K562 (cell line): ENCODE data around the gene DDX41. TPM values are rescaled to one million over a fixed set of nuclear protein-coding genes. Genes with fewer than 3 reads are reported as not detected.
A peak's percentile ranks its signal among the peaks of the same experiment; 100 is the strongest.

Experiments used
- ATAC-seq: fragments of 200-7000 bp; cut with Tn5 transposase; 3 replicates; pipeline ENCODE4 v1.9.1; 2020; ENCODE audit warnings: moderate library complexity
- BruUV-seq: library from RNA; stranded (reverse); fragments of 400-500 nt; replicated peaks from 2 replicates; lab custom pipeline; 2021; lab: Mats Ljungman, UMichigan
- CTCF ChIA-PET: fragments of 300-600 bp; formaldehyde crosslinking; extraction: SDS; loops from one replicate; lab custom pipeline; 2021; ENCODE audit warnings: low intra/inter-chr PET ratio; lab: Yijun Ruan, JAX
- POLR2A ChIA-PET: fragments of 300-600, 350-650 bp; sonication (Branson Sonifier 250); formaldehyde crosslinking; extraction: SDS; loops from one replicate; lab custom pipeline; 2021; ENCODE audit warnings: antibody characterized with exemption, inconsistent platforms; lab: Yijun Ruan, JAX
- DNase-seq, 4 experiments: peaks; one replicate each; pipeline versions ENCODE4 v3.0.0 to v3.0.0-alpha.2; 2011 to 2018; ENCODE audit warnings: low spot score in 3 of 4, mixed read lengths in 3 of 4; ENCODE audit errors: extremely low read depth in 1 of 4
- FAIRE-seq: peaks from 2 replicates; lab custom pipeline; 2011; peaks lifted over from hg19 to GRCh38; lab: Jason Lieb, UNC
- H2AFZ ChIP-seq: 2 replicates; pipeline ENCODE4 v1.6.0; 2011; ENCODE audit warnings: low read depth, low read length, control low read depth, inconsistent platforms
- H3K27ac ChIP-seq: fragments of 200-600 bp; 3 replicates; pipeline ENCODE4 v1.8.0; 2011; ENCODE audit warnings: low read depth, mild to moderate bottlenecking, control low read depth, inconsistent platforms, low read length, moderate library complexity, mixed read lengths; ENCODE audit errors: extremely low read depth
- H3K27me3 ChIP-seq, 2 experiments: fragments of 300-600 bp in 1 of 2; 2 replicates in 1 of 2; 3 replicates in 1 of 2; pipeline versions ENCODE4 v1.6.0 to v1.8.0; 2011; ENCODE audit warnings: inconsistent platforms in 2 of 2, low read length in 2 of 2, mild to moderate bottlenecking in 1 of 2, mixed read lengths in 1 of 2, moderate library complexity in 1 of 2; ENCODE audit not compliant: control insufficient read depth in 2 of 2, insufficient read depth in 2 of 2
- H3K36me3 ChIP-seq: fragments of 300-600 bp; 3 replicates; pipeline ENCODE4 v1.8.0; 2011; ENCODE audit warnings: mild to moderate bottlenecking, low read length, inconsistent platforms; ENCODE audit not compliant: control insufficient read depth, insufficient read depth
- H3K4me1 ChIP-seq, 2 experiments: fragments of 200-600 bp in 1 of 2; replicated peaks in 1 of 2; 2 replicates in 1 of 2; 3 replicates in 1 of 2; pipeline versions ENCODE4 v1.5.1 to v1.8.0; 2011; ENCODE audit warnings: inconsistent platforms in 2 of 2, low read length in 2 of 2, mild to moderate bottlenecking in 1 of 2, mixed read lengths in 1 of 2, moderate library complexity in 1 of 2; ENCODE audit not compliant: control insufficient read depth in 2 of 2, insufficient read depth in 2 of 2
- H3K4me2 ChIP-seq: 2 replicates; pipeline ENCODE4 v1.6.1; 2011; ENCODE audit warnings: low read length, control low read depth, inconsistent platforms, mixed read lengths; ENCODE audit not compliant: insufficient read depth
- H3K4me3 ChIP-seq: fragments of 200-600 bp; sonication (generic), shearing (Covaris generic); 2 replicates; pipeline ENCODE4 v1.5.1; 2016; ENCODE audit warnings: control low read depth, inconsistent platforms
- H3K79me2 ChIP-seq: fragments of 200-600 bp; 3 replicates; pipeline ENCODE4 v1.8.0; 2011; ENCODE audit warnings: low read length, inconsistent platforms; ENCODE audit not compliant: control insufficient read depth, insufficient read depth
- H3K9ac ChIP-seq, 2 experiments: 2 replicates each; pipeline versions ENCODE4 v1.6.0 to v1.6.1; 2011; ENCODE audit warnings: low read depth in 2 of 2, low read length in 2 of 2, control low read depth in 1 of 2, inconsistent platforms in 1 of 2, mild to moderate bottlenecking in 1 of 2, mixed read lengths in 1 of 2; ENCODE audit not compliant: insufficient read depth in 1 of 2
- H3K9me1 ChIP-seq: one replicate; pipeline ENCODE4 v1.6.0; 2011; ENCODE audit warnings: inconsistent platforms, mild to moderate bottlenecking, low read length, moderate library complexity; ENCODE audit not compliant: control insufficient read depth, insufficient read depth
- H3K9me3 ChIP-seq: replicated peaks from 2 replicates; pipeline ENCODE4 v1.5.1; 2011; ENCODE audit warnings: low read depth, low read length, inconsistent platforms; ENCODE audit not compliant: control insufficient read depth, insufficient read depth
- H4K20me1 ChIP-seq: replicated peaks from 2 replicates; pipeline ENCODE4 v1.6.1; 2011; ENCODE audit warnings: low read length, inconsistent platforms, mixed read lengths; ENCODE audit not compliant: control insufficient read depth, insufficient read depth
- FOXO4 ChIP-seq: fragments of 450-650 bp; formaldehyde crosslinking; IDR thresholded peaks from 2 replicates; pipeline ENCODE4 v1.4.0; 2020; ENCODE audit warnings: mild to moderate bottlenecking, moderate library complexity
- GATA2 ChIP-seq: sonication (generic); formaldehyde crosslinking; IDR thresholded peaks from 2 replicates; pipeline ENCODE4 v1.4.0; 2020; ENCODE audit warnings: mild to moderate bottlenecking, missing genetic modification reagents
- MAZ ChIP-seq, 2 experiments: fragments of 450-650 bp in 1 of 2; sonication (generic) in 1 of 2; formaldehyde crosslinking; IDR thresholded peaks in 1 of 2; conservative IDR thresholded peaks in 1 of 2; 2 replicates each; pipeline versions ENCODE4 v1.4.0 to v1.5.0; 2020; ENCODE audit warnings: mild to moderate bottlenecking in 1 of 2, missing genetic modification reagents in 1 of 2
- MLLT1 ChIP-seq, 2 experiments: fragments of 450-650 bp; IDR thresholded peaks; 2 replicates each; pipeline ENCODE4 v1.6.1; 2016
- NFE2L1 ChIP-seq: fragments of 450-650 bp; IDR thresholded peaks from 2 replicates; pipeline ENCODE4 v1.6.1; 2016; ENCODE audit warnings: missing genetic modification characterization, low read depth, mild to moderate bottlenecking, missing compliant biosample characterization, moderate library complexity, borderline replicate concordance
- NFIC ChIP-seq: fragments of 450-650 bp; IDR thresholded peaks from 2 replicates; pipeline ENCODE4 v1.6.1; 2017; ENCODE audit warnings: mild to moderate bottlenecking, inconsistent platforms
- NRF1 ChIP-seq, 2 experiments: fragments of 450-650 bp; IDR thresholded peaks in 1 of 2; conservative IDR thresholded peaks in 1 of 2; 2 replicates each; pipeline ENCODE4 v1.6.1; 2014; ENCODE audit warnings: mild to moderate bottlenecking in 2 of 2
- POU5F1 ChIP-seq: fragments of 150-350 bp; IDR thresholded peaks from 2 replicates; pipeline ENCODE4 v1.6.1; 2014; ENCODE audit warnings: borderline replicate concordance, low read length, low read depth, mild to moderate bottlenecking; ENCODE audit not compliant: partially characterized antibody
- TCF7L2 ChIP-seq: fragments of 150-350 bp; IDR thresholded peaks from 2 replicates; pipeline ENCODE4 v1.6.1; 2016; ENCODE audit warnings: low read depth, mild to moderate bottlenecking, low read length, moderate library complexity
- THRB ChIP-seq: fragments of 450-650 bp; formaldehyde crosslinking; conservative IDR thresholded peaks from 2 replicates; pipeline ENCODE4 v1.4.0; 2022; ENCODE audit warnings: mild to moderate bottlenecking, missing genetic modification characterization
- U2AF2 ChIP-seq: fragments of 200-400 bp; formaldehyde crosslinking; optimal IDR thresholded peaks from 2 replicates; pipeline ENCODE3; 2017; ENCODE audit warnings: low read depth, mild to moderate bottlenecking, low read length
- ZNF511 ChIP-seq: sonication (generic); formaldehyde crosslinking; IDR thresholded peaks from 2 replicates; pipeline ENCODE4 v1.8.0; 2022; ENCODE audit warnings: mild to moderate bottlenecking, missing genetic modification reagents
- ZNF740 ChIP-seq, 3 experiments: fragments of 200-800 bp in 1 of 3; sonication (Bioruptor generic) in 1 of 3; sonication (generic) in 1 of 3; formaldehyde crosslinking in 1 of 3; IDR thresholded peaks; 2 replicates each; pipeline versions ENCODE4 v1.6.1 to v1.8.0; 2016 to 2022; ENCODE audit warnings: mild to moderate bottlenecking in 2 of 3, missing compliant biosample characterization in 2 of 3, missing genetic modification characterization in 2 of 3, missing genetic modification reagents in 1 of 3
- ZNF75A ChIP-seq: fragments of 450-650 bp; formaldehyde crosslinking; IDR thresholded peaks from 2 replicates; pipeline ENCODE4 v1.4.0; 2020; ENCODE audit warnings: mild to moderate bottlenecking
- WGBS: fragments of 100-300 bp; shearing (Covaris generic); methylation state at CpG from one replicate; pipeline ENCODE4 v1.1.6; 2016; ENCODE audit warnings: low coverage, mixed read lengths; ENCODE audit not compliant: insufficient coverage; ENCODE audit errors: missing lambda C conversion rate; 5-methylcytosine and 5-hydroxymethylcytosine counted together
- in situ Hi-C: fragments of 300-500 bp; cut with MboI; formaldehyde crosslinking; loops from 4 replicates; pipeline ENCODE4 v1.15.0; 2018; ENCODE audit warnings: inconsistent platforms, mixed read lengths
- intact Hi-C: fragments of 100-400 bp; cut with micrococcal nuclease; formaldehyde crosslinking; loops from 2 replicates; pipeline ENCODE4 v1.14.2; 2022
- polyA plus RNA-seq, 8 experiments: library from polyadenylated mRNA; depleted of rRNA in 4 of 8; stranded (reverse) in 5 of 8; unstranded in 3 of 8; fragments of >200 nt; fragmentation: Nextera tagmentation in 2 of 8; fragmentation: Illumina TruSeq in 1 of 8; extraction: Ambion mirVana in 2 of 8; extraction: Trizol in 1 of 8; gene quantifications; 2 replicates each; pipeline versions ENCODE4 v1.2.1 to v1.2.3, GENCODE V29; 2011 to 2014; ENCODE audit warnings: inconsistent platforms in 1 of 8, missing spikeins in 1 of 8
- total RNA-seq, 7 experiments: library from RNA; depleted of rRNA in 6 of 7; stranded (reverse); fragments of >200 nt in 6 of 7; fragmentation: Illumina TruSeq in 2 of 7; extraction: Trizol in 2 of 7; gene quantifications; 2 replicates each; pipeline versions ENCODE4 v1.2.1 to v1.2.3, GENCODE V29; 2011 to 2021; ENCODE audit warnings: low replicate concordance in 1 of 7

Gene DDX41
- total and polyA plus RNA-seq, 9 of the 15 experiments (the other 6 are each of a cell fraction or from before 2014, with no cell fraction given) = 38.2 to 284 (median 116) TPM

- H3K9ac ChIP-seq = peak overlapping the region in 1 of 2 experiments; percentile 10; a peak in 1 of 4 replicates
- intact Hi-C loops = loop anchor here (2.0 kb wide), 1 partner anchor 29 kb away; the partner anchor contains the start of gene DDX41
- in situ Hi-C loops = no loop called here
- BruUV-seq = no TSS peak
- H3K9me3 ChIP-seq = no peaks in the 10 kb centered on the region
- no peaks in the 10 kb centered on the region for H3K27me3 ChIP-seq
- FAIRE-seq = peak; percentile 37
- no peak overlapping the region for H3K4me2 ChIP-seq
- no peak for DNase-seq
- ChIA-PET CTCF (no interaction called here), POLR2A (interaction anchor here (0.6 to 4.3 kb wide), 10 partner anchors 8 to 75 kb away, joined by 3 to 28 read pairs (median 4); partner anchors contain the start of gene FAM193B)
- ATAC-seq = peak; percentile 64
- no peak overlapping the region for H3K4me3 ChIP-seq
- H2AFZ ChIP-seq = no peak overlapping the region
- no peaks in the 10 kb centered on the region for H3K9me1 ChIP-seq
- H3K79me2 ChIP-seq = peaks cover 49% of the 10 kb centered on the region
- peaks cover 54% of the 10 kb centered on the region; the same call in 2 of the 3 replicates for H3K36me3 ChIP-seq
- peak overlapping the region; percentile 6; the same call in 1 of the 3 replicates for H3K27ac ChIP-seq
- H3K4me1 ChIP-seq = peaks cover 0 to 9% of the 10 kb centered on the region in 2 experiments; a peak in 4 of 5 replicates
- WGBS = 63% methylated on average over 4 of the region's 4 CpGs
- H4K20me1 ChIP-seq = peaks cover 4% of the 10 kb centered on the region; the same call in 1 of the 2 replicates
- TF ChIP-seq ZNF511 (CRISPR knock-in tag) (no peak), ZNF75A (CRISPR knock-in tag) (no peak), ZNF740 (CRISPR knock-in tag; IDR thresholded peaks at IDR 0.05) (no peak), ZNF740 (tag; IDR thresholded peaks at IDR 0.05) (no peak), POU5F1 (no peak), TCF7L2 (no peak), NFIC (no peak), GATA2 (CRISPR knock-in tag) (no peak), MAZ (CRISPR knock-in tag; conservative IDR thresholded peaks at IDR 0.05 in 1 of 2, IDR thresholded peaks at IDR 0.05 in 1 of 2) (no peak), FOXO4 (CRISPR knock-in tag) (no peak), NFE2L1 (tag) (no peak), MLLT1 (IDR thresholded peaks at IDR 0.05) (no peak), NRF1 (conservative IDR thresholded peaks at IDR 0.05 in 1 of 2, IDR thresholded peaks at IDR 0.05 in 1 of 2) (no peak), U2AF2 (no peak), THRB (no peak)
Measured at GRCh38 chr5:177545487-177546257, 28.9 kb upstream of the DDX41 start.
